Activated naive CD4-positive, alpha-beta T cell treated with Interleukin-2 at 50 U/mL for 16 hours (primary cell): ENCODE results near the gene TFCP2L1.

Source experiments
- DNase-seq: peaks from one replicate; pipeline ENCODE4 v3.0.0-alpha.2; 2020

Gene TFCP2L1

GRCh38 chr2:121260370-121261154 lies 24.4 kb downstream of the TFCP2L1 start:
- DNase-seq, result no peak

GRCh38 chr2:121258051-121258450 lies 27.0 kb downstream of the TFCP2L1 start:
- no peak for DNase-seq

- no peak for DNase-seq
Measured at GRCh38 chr2:121257480-121257840, 27.5 kb downstream of the TFCP2L1 start.

- no peak for DNase-seq
Measured at GRCh38 chr2:121256720-121257479, 28.1 kb downstream of the TFCP2L1 start.

GRCh38 chr2:121255358-121255757 lies 29.6 kb downstream of the TFCP2L1 start:
- DNase-seq, result no peak

GRCh38 chr2:121254748-121255147 lies 30.3 kb downstream of the TFCP2L1 start:
- DNase-seq, result no peak

- DNase-seq, result no peak
Measured at GRCh38 chr2:121253674-121254240, 31.2 kb downstream of the TFCP2L1 start.

- no peak for DNase-seq
Measured at GRCh38 chr2:121253021-121253673, 31.9 kb downstream of the TFCP2L1 start.

- no peak for DNase-seq
Measured at GRCh38 chr2:121251497-121251896, 33.5 kb downstream of the TFCP2L1 start.

- DNase-seq, result no peak
Measured at GRCh38 chr2:121248766-121249343, 36.1 kb downstream of the TFCP2L1 start.

GRCh38 chr2:121247971-121248370 lies 37.0 kb downstream of the TFCP2L1 start:
- no peak for DNase-seq

- DNase-seq, result no peak
Measured at GRCh38 chr2:121247534-121247933, 37.5 kb downstream of the TFCP2L1 start.

- DNase-seq, result no peak
Measured at GRCh38 chr2:121246704-121247255, 38.2 kb downstream of the TFCP2L1 start.

- DNase-seq, result no peak
Measured at GRCh38 chr2:121245913-121246312, 39.1 kb downstream of the TFCP2L1 start.

- no peak for DNase-seq
Measured at GRCh38 chr2:121245120-121245820, 39.7 kb downstream of the TFCP2L1 start.

GRCh38 chr2:121244616-121245015 lies 40.4 kb downstream of the TFCP2L1 start:
- no peak for DNase-seq

GRCh38 chr2:121243821-121244460 lies 41.1 kb downstream of the TFCP2L1 start:
- DNase-seq, result no peak

GRCh38 chr2:121242976-121243375 lies 42.0 kb downstream of the TFCP2L1 start:
- DNase-seq, result no peak

- no peak for DNase-seq
Measured at GRCh38 chr2:121242175-121242875, 42.7 kb downstream of the TFCP2L1 start.

- DNase-seq, result no peak
Measured at GRCh38 chr2:121241466-121241865, 43.5 kb downstream of the TFCP2L1 start.

GRCh38 chr2:121240436-121240835 lies 44.6 kb downstream of the TFCP2L1 start:
- DNase-seq, result no peak
